Thoracic aorta (tissue), 2 donors: ENCODE results near the gene ARRB2. TPM values are rescaled to one million over a fixed set of nuclear protein-coding genes. Genes with fewer than 3 reads are reported as not detected.

Source experiments
- ATAC-seq: fragments of 150-250 bp; one replicate; pipeline ENCODE4 v1.8.0; 2017; ENCODE audit warnings: low read depth; ENCODE audit not compliant: insufficient number of reproducible peaks, low FRiP score
- DNase-seq: peaks from one replicate; pipeline ENCODE4 v3.0.0-alpha.2; 2020; ENCODE audit warnings: low spot score
- H3K27ac ChIP-seq, 2 donors: fragments of 200-600 bp; sonication (generic); 1 replicate in 1 of 2; 2 replicates in 1 of 2; pipeline ENCODE4 v1.5.1; 2016; ENCODE audit warnings: mild to moderate bottlenecking in 2 of 2, moderate library complexity in 2 of 2
- H3K27me3 ChIP-seq: fragments of 200-600 bp; sonication (generic); replicated peaks from 2 replicates; pipeline ENCODE4 v1.6.0; 2016; ENCODE audit warnings: mild to moderate bottlenecking; ENCODE audit not compliant: insufficient read depth
- H3K36me3 ChIP-seq: fragments of 200-600 bp; sonication (generic); one replicate; pipeline ENCODE4 v1.5.1; 2016
- H3K4me1 ChIP-seq, 2 donors: fragments of 200-600 bp; sonication (generic); 1 replicate in 1 of 2; 2 replicates in 1 of 2; pipeline versions ENCODE4 v1.5.1 to v1.6.0; 2016; ENCODE audit warnings: low read depth in 2 of 2, mild to moderate bottlenecking in 1 of 2; ENCODE audit not compliant: control insufficient read depth in 1 of 2
- H3K4me3 ChIP-seq: fragments of 200-600 bp; sonication (generic); 2 replicates; pipeline ENCODE4 v1.5.1; 2016; ENCODE audit warnings: mild to moderate bottlenecking
- H3K9me3 ChIP-seq: fragments of 200-600 bp; sonication (generic); 2 replicates; pipeline ENCODE4 v1.5.1; 2016
- total RNA-seq, 2 donors: library from RNA; depleted of rRNA; stranded (reverse); fragments of >200 nt; gene quantifications; one replicate each; pipeline versions ENCODE4 v1.1.0 to v1.2.3, GENCODE V29; 2016
- TF ChIP-seq, protein P1 (sequence below): fragments of 200-600 bp; sonication (generic); IDR thresholded peaks from one replicate; pipeline ENCODE4 v1.5.1; 2019; ENCODE audit warnings: antibody characterized with exemption

ARRB2 gene
- total RNA-seq, 2 donors from 2014 or later, result 64.5 to 66.3 TPM

DNA sequence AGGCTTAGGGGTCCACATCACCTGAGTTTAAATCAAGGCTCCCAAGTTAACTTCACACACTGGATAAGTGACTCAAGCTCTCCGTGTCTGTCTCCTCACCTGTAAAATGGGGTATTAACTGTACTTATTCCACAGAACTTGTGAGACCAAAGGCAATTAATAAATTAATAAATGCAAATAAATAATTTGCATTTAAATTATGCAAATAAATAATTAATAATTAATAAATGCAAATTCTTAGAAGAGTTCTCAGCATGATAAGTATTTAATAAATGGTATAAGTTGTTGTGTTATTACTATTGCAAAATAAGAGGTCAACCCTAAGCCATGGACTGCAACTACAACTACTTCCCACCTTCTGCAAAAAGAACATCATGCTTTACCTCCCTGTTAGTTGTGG lies 43.0 kb downstream of the ARRB2 start:
- Histone ChIP-seq H3K4me1 (no peaks in the 10 kb centered on the region), H3K36me3 (no peaks in the 10 kb centered on the region), H3K27me3 (no peaks in the 10 kb centered on the region), H3K27ac (no peak overlapping the region), H3K4me3 (no peak overlapping the region), H3K9me3 (no peaks in the 10 kb centered on the region)
- ATAC-seq (no peak), DNase-seq (no peak)
- TF ChIP-seq, protein P1, sequence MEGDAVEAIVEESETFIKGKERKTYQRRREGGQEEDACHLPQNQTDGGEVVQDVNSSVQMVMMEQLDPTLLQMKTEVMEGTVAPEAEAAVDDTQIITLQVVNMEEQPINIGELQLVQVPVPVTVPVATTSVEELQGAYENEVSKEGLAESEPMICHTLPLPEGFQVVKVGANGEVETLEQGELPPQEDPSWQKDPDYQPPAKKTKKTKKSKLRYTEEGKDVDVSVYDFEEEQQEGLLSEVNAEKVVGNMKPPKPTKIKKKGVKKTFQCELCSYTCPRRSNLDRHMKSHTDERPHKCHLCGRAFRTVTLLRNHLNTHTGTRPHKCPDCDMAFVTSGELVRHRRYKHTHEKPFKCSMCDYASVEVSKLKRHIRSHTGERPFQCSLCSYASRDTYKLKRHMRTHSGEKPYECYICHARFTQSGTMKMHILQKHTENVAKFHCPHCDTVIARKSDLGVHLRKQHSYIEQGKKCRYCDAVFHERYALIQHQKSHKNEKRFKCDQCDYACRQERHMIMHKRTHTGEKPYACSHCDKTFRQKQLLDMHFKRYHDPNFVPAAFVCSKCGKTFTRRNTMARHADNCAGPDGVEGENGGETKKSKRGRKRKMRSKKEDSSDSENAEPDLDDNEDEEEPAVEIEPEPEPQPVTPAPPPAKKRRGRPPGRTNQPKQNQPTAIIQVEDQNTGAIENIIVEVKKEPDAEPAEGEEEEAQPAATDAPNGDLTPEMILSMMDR, result no peak

DNA sequence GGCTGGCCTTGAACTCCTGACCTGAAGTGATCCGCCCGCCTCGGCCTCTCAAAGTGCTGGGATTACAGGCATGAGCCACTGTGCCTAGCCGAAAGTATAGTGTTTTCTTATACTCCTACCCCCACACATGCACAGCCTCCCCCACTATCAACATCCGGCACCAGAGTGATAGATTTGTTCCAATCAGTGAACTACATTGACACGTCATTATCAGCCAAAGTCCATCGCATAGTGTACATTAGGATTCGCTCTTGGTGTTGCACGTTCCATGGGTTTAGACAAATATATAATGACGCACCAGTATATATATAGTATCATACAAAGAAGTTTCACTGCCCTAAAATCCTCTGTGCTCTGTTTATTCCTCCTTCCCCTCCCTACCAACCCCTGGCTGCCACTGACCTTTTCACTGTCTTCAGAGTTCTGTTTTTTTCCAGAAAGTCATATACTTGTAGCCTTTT lies 49.4 kb downstream of the ARRB2 start:
- no peak overlapping the region for H3K4me3 ChIP-seq
- no peak overlapping the region for H3K27ac ChIP-seq
- DNase-seq (no peak), ATAC-seq (no peak)
- no peaks in the 10 kb centered on the region for H3K36me3 ChIP-seq
- no peaks in the 10 kb centered on the region for H3K27me3 ChIP-seq
- H3K4me1 ChIP-seq, result no peaks in the 10 kb centered on the region
- TF ChIP-seq, protein P1, result no peak
- H3K9me3 ChIP-seq, result no peaks in the 10 kb centered on the region

DNA sequence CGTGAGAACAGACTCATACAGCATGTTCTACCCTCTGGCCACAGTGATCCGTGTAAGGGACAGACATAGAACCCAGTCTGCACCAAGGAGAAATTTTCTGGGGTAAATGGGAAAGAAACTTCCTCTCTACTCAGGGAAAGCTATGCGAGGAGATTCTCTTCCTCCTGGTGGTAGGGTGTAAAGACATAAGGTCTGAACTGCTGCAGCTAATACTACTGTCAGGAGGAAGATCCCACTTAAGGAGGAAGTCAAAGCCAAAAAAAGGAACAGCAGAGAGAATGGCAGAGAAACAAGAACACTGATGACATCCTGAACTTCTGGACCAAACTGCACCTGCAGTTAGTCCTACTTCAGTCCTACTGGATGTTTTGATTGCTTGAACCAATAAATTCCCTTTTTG lies 54.2 kb downstream of the ARRB2 start:
- no peak overlapping the region for H3K4me3 ChIP-seq
- H3K27ac ChIP-seq, result peak overlapping the region in 1 of 2 donors; percentile 22
- TF ChIP-seq, protein P1, result no peak
- no peak for ATAC-seq
- H3K27me3 ChIP-seq, result no peaks in the 10 kb centered on the region
- no peaks in the 10 kb centered on the region for H3K36me3 ChIP-seq
- H3K9me3 ChIP-seq, result no peaks in the 10 kb centered on the region
- DNase-seq, result no peak
- no peaks in the 10 kb centered on the region for H3K4me1 ChIP-seq

DNA sequence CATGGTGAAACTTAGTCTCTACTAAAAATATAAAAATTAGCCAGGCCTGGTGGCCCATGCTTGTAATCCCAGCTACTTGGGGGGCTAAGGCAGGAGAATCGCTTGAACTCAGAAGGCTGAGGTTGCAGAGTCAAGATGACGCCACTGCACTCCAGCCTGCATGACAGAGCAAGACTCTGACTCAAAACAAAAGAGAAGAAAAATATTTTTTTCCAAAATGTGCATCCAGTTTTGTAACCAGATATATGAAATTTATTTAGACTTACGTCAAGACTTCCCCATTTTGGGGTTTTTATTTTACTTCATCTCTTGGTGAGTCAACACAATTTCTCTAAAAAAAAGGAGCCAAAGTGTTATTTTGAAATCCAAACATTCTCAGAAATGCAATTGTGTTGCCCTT lies 55.8 kb downstream of the ARRB2 start:
- Histone ChIP-seq H3K36me3 (no peaks in the 10 kb centered on the region), H3K27me3 (no peaks in the 10 kb centered on the region), H3K27ac (peak overlapping the region in 1 of 2 donors; percentile 52), H3K9me3 (no peaks in the 10 kb centered on the region), H3K4me3 (no peak overlapping the region), H3K4me1 (no peaks in the 10 kb centered on the region)
- ATAC-seq (no peak), DNase-seq (no peak)
- TF ChIP-seq, protein P1, result no peak

DNA sequence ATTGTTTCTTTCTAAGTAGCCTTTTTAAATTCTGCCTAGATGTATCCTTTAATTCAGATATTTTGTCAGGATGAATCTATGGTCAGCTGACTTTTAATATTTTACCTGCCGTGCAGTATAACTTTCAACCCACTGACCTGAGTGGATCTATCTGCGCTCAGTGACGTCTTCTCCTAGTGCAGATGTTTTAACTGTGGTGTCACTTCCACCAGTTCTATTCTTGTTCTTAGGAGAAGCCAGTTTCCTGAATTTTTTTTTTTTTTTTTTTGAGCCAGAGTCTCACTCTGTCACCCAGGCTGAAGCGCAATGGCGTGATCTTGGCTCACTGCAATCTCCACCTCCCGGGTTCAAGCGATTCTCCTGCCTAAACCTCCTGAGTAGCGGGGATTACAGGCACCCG lies 56.3 kb downstream of the ARRB2 start:
- TF ChIP-seq, protein P1, result no peak
- no peaks in the 10 kb centered on the region for H3K36me3 ChIP-seq
- no peaks in the 10 kb centered on the region for H3K4me1 ChIP-seq
- H3K27ac ChIP-seq, result no peak overlapping the region
- ATAC-seq, result no peak
- H3K9me3 ChIP-seq, result no peaks in the 10 kb centered on the region
- no peak overlapping the region for H3K4me3 ChIP-seq
- H3K27me3 ChIP-seq, result no peaks in the 10 kb centered on the region
- no peak for DNase-seq
